ENCODE measurements around the gene RNF186. TPM values are rescaled to one million over a fixed set of nuclear protein-coding genes. Genes with fewer than 3 reads are reported as not detected.

RNF186 gene
- total and polyA plus RNA-seq, 8 donors = 0.62 to 117 TPM; not detected in 6

Other genes with a start within 250 kb of the RNF186 start
- gene NBL1, start 171.0 kb downstream of the RNF186 start, total RNA-seq = 100 to 1,000 TPM in 1 of 5 donors, 10 to 100 TPM in 4; 63.2 to 257 (median 83.5) TPM
- gene NBL1, start 171.0 kb downstream of the RNF186 start, polyA plus RNA-seq = 100 to 1,000 TPM; 111 to 200 (median 121) TPM
- gene HTR6, start 150.4 kb downstream of the RNF186 start, total RNA-seq = not detected
- not detected for gene HTR6, start 150.4 kb downstream of the RNF186 start, polyA plus RNA-seq
- gene TMCO4, start 15.4 kb downstream of the RNF186 start, total RNA-seq = 100 to 1,000 TPM in 2 of 5 donors, 10 to 100 TPM in 2, 1 to 10 TPM in 1; 5.3 to 326 (median 35.2) TPM
- 10 to 100 TPM; 16.7 to 27.4 (median 20.9) TPM for gene TMCO4, start 15.4 kb downstream of the RNF186 start, polyA plus RNA-seq
- 10 to 100 TPM in 1 of 5 donors, 1 to 10 TPM in 4; 1.2 to 13.2 (median 7.1) TPM for gene OTUD3, start 67.1 kb upstream of the RNF186 start, total RNA-seq
- gene OTUD3, start 67.1 kb upstream of the RNF186 start, polyA plus RNA-seq = 1 to 10 TPM in 2 of 3 donors, under 1 TPM in 1; 0.93 to 1.9 (median 1.1) TPM
- not detected for gene PLA2G2E, start 108.3 kb upstream of the RNF186 start, total RNA-seq
- not detected for gene PLA2G2E, start 108.3 kb upstream of the RNF186 start, polyA plus RNA-seq
- gene PLA2G2A, start 164.3 kb upstream of the RNF186 start, total RNA-seq = 10 to 100 TPM in 3 of 5 donors, 1 to 10 TPM in 2; 2.8 to 52.3 (median 18.5) TPM
- gene PLA2G2A, start 164.3 kb upstream of the RNF186 start, polyA plus RNA-seq = 10 to 100 TPM; 12.7 to 46.7 (median 30.3) TPM

Measured in stomach (tissue), 8 donors.